ENCODE measurements around the gene ASPDH.

GRCh38 chr19:50506700-50507099 is 7.0 kb downstream of the ASPDH start:
- TF ChIP-seq CTCF (conservative IDR thresholded peaks at IDR 0.05; ENCODE audit: low read depth, low read length): no peak
- no peak for TF ChIP-seq POLR2A (IDR thresholded peaks at IDR 0.05; ENCODE audit: low read depth, low read length)
- TF ChIP-seq MXI1 (IDR thresholded peaks at IDR 0.05; ENCODE audit: borderline replicate concordance, low read depth, low read length): no peak
- TF ChIP-seq NFE2L2 (IDR thresholded peaks at IDR 0.05; ENCODE audit: low read depth, low read length): no peak
- TF ChIP-seq RCOR1 (IDR thresholded peaks at IDR 0.05; ENCODE audit: insufficient replicate concordance, low read length): no peak
- TF ChIP-seq, protein P1, sequence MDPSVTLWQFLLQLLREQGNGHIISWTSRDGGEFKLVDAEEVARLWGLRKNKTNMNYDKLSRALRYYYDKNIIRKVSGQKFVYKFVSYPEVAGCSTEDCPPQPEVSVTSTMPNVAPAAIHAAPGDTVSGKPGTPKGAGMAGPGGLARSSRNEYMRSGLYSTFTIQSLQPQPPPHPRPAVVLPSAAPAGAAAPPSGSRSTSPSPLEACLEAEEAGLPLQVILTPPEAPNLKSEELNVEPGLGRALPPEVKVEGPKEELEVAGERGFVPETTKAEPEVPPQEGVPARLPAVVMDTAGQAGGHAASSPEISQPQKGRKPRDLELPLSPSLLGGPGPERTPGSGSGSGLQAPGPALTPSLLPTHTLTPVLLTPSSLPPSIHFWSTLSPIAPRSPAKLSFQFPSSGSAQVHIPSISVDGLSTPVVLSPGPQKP (IDR thresholded peaks at IDR 0.05; ENCODE audit: borderline replicate concordance, low read depth, low read length): no peak
- no peak for TF ChIP-seq RFX5 (IDR thresholded peaks at IDR 0.05; ENCODE audit: low read depth, low read length)
- no peak for TF ChIP-seq RAD21 (IDR thresholded peaks at IDR 0.05; ENCODE audit: low read length)
- TF ChIP-seq, protein P2, sequence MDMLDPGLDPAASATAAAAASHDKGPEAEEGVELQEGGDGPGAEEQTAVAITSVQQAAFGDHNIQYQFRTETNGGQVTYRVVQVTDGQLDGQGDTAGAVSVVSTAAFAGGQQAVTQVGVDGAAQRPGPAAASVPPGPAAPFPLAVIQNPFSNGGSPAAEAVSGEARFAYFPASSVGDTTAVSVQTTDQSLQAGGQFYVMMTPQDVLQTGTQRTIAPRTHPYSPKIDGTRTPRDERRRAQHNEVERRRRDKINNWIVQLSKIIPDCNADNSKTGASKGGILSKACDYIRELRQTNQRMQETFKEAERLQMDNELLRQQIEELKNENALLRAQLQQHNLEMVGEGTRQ (IDR thresholded peaks at IDR 0.05; ENCODE audit: low read depth, low read length): no peak
- TF ChIP-seq MAFK (IDR thresholded peaks at IDR 0.05; ENCODE audit: low read depth, low read length): no peak
- TF ChIP-seq SMC3 (IDR thresholded peaks at IDR 0.05; ENCODE audit: low read depth, low read length): no peak
- TF ChIP-seq BHLHE40 (IDR thresholded peaks at IDR 0.05; ENCODE audit: low read depth, low read length): no peak
- TF ChIP-seq MAZ (IDR thresholded peaks at IDR 0.05; ENCODE audit: borderline replicate concordance, low read depth, low read length): no peak
- no peak for TF ChIP-seq FOS (IDR thresholded peaks at IDR 0.05; ENCODE audit: low read depth, low read length)
